HepG2 (cell line): ENCODE measurements around the gene SYNGAP1. TPM values are rescaled to one million over a fixed set of nuclear protein-coding genes. Genes with fewer than 3 reads are reported as not detected.

Experiments used
- BCLAF1 ChIP-seq: fragments of 450-650 bp; IDR thresholded peaks from 2 replicates; pipeline ENCODE4 v1.6.1; 2017; ENCODE audit warnings: mild to moderate bottlenecking
- CBX5 ChIP-seq: sonication (generic); formaldehyde crosslinking; IDR thresholded peaks from 2 replicates; pipeline ENCODE4 v1.4.0; 2020; ENCODE audit warnings: missing genetic modification reagents, borderline replicate concordance
- ELK4 ChIP-seq: sonication (generic); formaldehyde crosslinking; IDR thresholded peaks from 2 replicates; pipeline ENCODE4 v1.9.0; 2021; ENCODE audit warnings: missing genetic modification reagents, borderline replicate concordance
- HNF4G ChIP-seq, 2 experiments: sonication (generic) in 1 of 2; formaldehyde crosslinking in 1 of 2; IDR thresholded peaks; 2 replicates each; pipeline versions ENCODE4 v1.4.0 to v1.6.1; 2011 to 2020; ENCODE audit warnings: borderline replicate concordance in 2 of 2, low read depth in 2 of 2, mild to moderate bottlenecking in 2 of 2, low read length in 1 of 2, missing genetic modification reagents in 1 of 2, moderate library complexity in 1 of 2
- KLF16 ChIP-seq, 2 experiments: sonication (generic) in 1 of 2; formaldehyde crosslinking in 1 of 2; IDR thresholded peaks; 2 replicates each; pipeline versions ENCODE4 v1.6.1 to v1.8.0; 2016 to 2023; ENCODE audit warnings: missing genetic modification reagents in 2 of 2, missing compliant biosample characterization in 1 of 2
- MNT ChIP-seq: fragments of 450-650 bp; IDR thresholded peaks from 2 replicates; pipeline ENCODE4 v1.6.1; 2016
- MZF1 ChIP-seq: sonication (generic); formaldehyde crosslinking; IDR thresholded peaks from 2 replicates; pipeline ENCODE4 v1.8.1; 2023; ENCODE audit warnings: mild to moderate bottlenecking, missing genetic modification reagents, borderline replicate concordance
- PHF21A ChIP-seq: sonication (generic); formaldehyde crosslinking; IDR thresholded peaks from 2 replicates; pipeline ENCODE4 v1.5.0; 2020; ENCODE audit warnings: mild to moderate bottlenecking, missing genetic modification reagents
- PTBP1 ChIP-seq: fragments of 200-400 bp; formaldehyde crosslinking; IDR thresholded peaks from 2 replicates; pipeline ENCODE4 v1.6.1; 2018; ENCODE audit warnings: low read length, low read depth; ENCODE audit not compliant: poor library complexity, severe bottlenecking
- SIN3B ChIP-seq: fragments of 150-350 bp; IDR thresholded peaks from 2 replicates; pipeline ENCODE4 v1.6.1; 2014; ENCODE audit warnings: low read length
- SMYD3 ChIP-seq: sonication (generic); formaldehyde crosslinking; IDR thresholded peaks from 2 replicates; pipeline ENCODE4 v1.8.1; 2023; ENCODE audit warnings: mild to moderate bottlenecking, missing genetic modification reagents
- TRIM24 ChIP-seq: sonication (generic); formaldehyde crosslinking; IDR thresholded peaks from 2 replicates; pipeline ENCODE4 v1.8.0; 2022; ENCODE audit warnings: mild to moderate bottlenecking, missing genetic modification reagents
- ZNF276 ChIP-seq: sonication (generic); formaldehyde crosslinking; IDR thresholded peaks from 2 replicates; pipeline ENCODE4 v1.4.0; 2020; ENCODE audit warnings: mild to moderate bottlenecking, low read depth, missing genetic modification reagents
- ZNF362 ChIP-seq: sonication (generic); formaldehyde crosslinking; IDR thresholded peaks from 2 replicates; pipeline ENCODE4 v1.4.0; 2020; ENCODE audit warnings: missing genetic modification reagents, mild to moderate bottlenecking, borderline replicate concordance
- ZNF414 ChIP-seq: sonication (generic); formaldehyde crosslinking; IDR thresholded peaks from 2 replicates; pipeline ENCODE4 v1.5.0; 2020; ENCODE audit warnings: missing genetic modification reagents
- ZNF790 ChIP-seq: sonication (generic); formaldehyde crosslinking; IDR thresholded peaks from 2 replicates; pipeline ENCODE4 v1.8.0; 2022; ENCODE audit warnings: missing genetic modification reagents, mild to moderate bottlenecking, borderline replicate concordance
- ZNF816 ChIP-seq: sonication (generic); formaldehyde crosslinking; IDR thresholded peaks from 2 replicates; pipeline ENCODE4 v1.8.0; 2022; ENCODE audit warnings: missing genetic modification reagents, mild to moderate bottlenecking, borderline replicate concordance
- polyA plus RNA-seq, 8 experiments: library from polyadenylated mRNA; depleted of rRNA in 3 of 8; stranded (reverse) in 7 of 8; unstranded in 1 of 8; fragments of >200 nt; fragmentation: Illumina TruSeq in 4 of 8; extraction: Trizol in 4 of 8; gene quantifications; 2 replicates each; pipeline versions ENCODE4 v1.2.1 to v1.2.3, GENCODE V29; 2011 to 2016; ENCODE audit warnings: low read depth in 4 of 8, missing spikeins in 1 of 8, mixed read lengths in 1 of 8; ENCODE audit not compliant: insufficient read depth in 1 of 8
- total RNA-seq, 5 experiments: library from RNA; depleted of rRNA; stranded (reverse); fragments of >200 nt; fragmentation: Illumina TruSeq; extraction: Trizol; gene quantifications; 2 replicates each; pipeline ENCODE4 v1.2.3, GENCODE V29; 2016; ENCODE audit warnings: low read depth in 1 of 5

SYNGAP1 gene
- total and polyA plus RNA-seq, 2 of the 13 experiments (the other 11 are each of a cell fraction or from before 2014, with no cell fraction given): 0.75 to 1.1 TPM

GRCh38 chr6:33417903-33418689 lies 1.8 kb upstream of the SYNGAP1 start, which contains the start of gene CUTA (continued):
- TF ChIP-seq ZNF276 (CRISPR knock-in tag): no peak; the same call in 1 of the 2 replicates
- TF ChIP-seq PTBP1: peak; percentile 7
- peak; percentile 98 for TF ChIP-seq MNT
- TF ChIP-seq SIN3B: no peak; the same call in 1 of the 2 replicates
- TF ChIP-seq SMYD3 (CRISPR knock-in tag): no peak; the same call in 1 of the 2 replicates
- TF ChIP-seq MZF1 (CRISPR knock-in tag): no peak
- TF ChIP-seq CBX5 (CRISPR knock-in tag): peak; percentile 69; the same call in 1 of the 2 replicates
- TF ChIP-seq ZNF790 (CRISPR knock-in tag): peak; percentile 96; the same call in 1 of the 2 replicates
- peak; percentile 93 for TF ChIP-seq PHF21A (CRISPR knock-in tag)
- TF ChIP-seq KLF16 (CRISPR knock-in tag; IDR thresholded peaks at IDR 0.05): peak in 1 of 2 experiments; percentile 96; a peak in 2 of 4 replicates
- TF ChIP-seq TRIM24 (CRISPR knock-in tag): no peak
- peak; percentile 63; the same call in 1 of the 2 replicates for TF ChIP-seq ZNF414 (CRISPR knock-in tag)
- TF ChIP-seq HNF4G (IDR thresholded peaks at IDR 0.05; ENCODE audit: borderline replicate concordance, low read depth, low read length): no peak
- TF ChIP-seq HNF4G (CRISPR knock-in tag; IDR thresholded peaks at IDR 0.05; ENCODE audit: borderline replicate concordance, low read depth): peak; percentile 21; the same call in 1 of the 2 replicates
- TF ChIP-seq ELK4 (CRISPR knock-in tag): no peak; the same call in 1 of the 2 replicates
- TF ChIP-seq BCLAF1: no peak
- TF ChIP-seq ZNF816: peak; percentile 95; the same call in 1 of the 2 replicates
- 0 out of 2 replicates have a peak, but pooled peaks have one; percentile 38 for TF ChIP-seq ZNF362 (CRISPR knock-in tag)
